Measurements from ENCODE around the gene PI3.

DNA sequence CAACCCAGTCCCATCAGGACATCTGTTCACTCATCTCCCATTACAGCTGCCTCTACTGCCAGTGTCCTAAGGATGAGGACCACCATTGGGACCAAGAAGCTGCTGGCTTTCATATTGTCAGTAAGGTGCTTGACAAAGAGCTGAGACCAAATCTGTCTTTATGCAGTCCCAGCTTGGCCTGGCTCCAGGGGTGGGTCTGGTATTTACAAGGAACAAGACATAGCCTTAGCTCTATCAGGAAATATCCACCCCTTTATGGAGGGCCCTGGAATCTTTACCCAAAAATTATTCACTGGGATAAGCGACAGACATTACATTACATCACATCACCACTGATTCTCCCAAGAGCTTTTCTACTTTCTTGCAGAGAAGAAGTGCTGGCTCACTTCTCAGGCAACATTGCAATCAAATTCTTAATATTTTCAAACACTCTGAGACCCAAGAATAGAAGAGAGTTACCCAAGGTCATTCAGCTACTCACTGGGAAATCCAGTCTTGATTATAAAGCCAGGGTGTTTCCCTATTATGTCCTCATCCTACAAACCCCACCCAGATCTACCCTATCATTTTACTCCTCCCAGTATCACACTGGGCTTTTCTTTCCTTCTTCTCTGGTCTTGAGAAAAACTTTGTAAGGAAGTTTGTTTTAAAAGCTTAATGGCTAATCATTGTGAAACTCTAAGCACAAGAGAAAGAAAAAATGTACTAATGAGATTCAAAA, 11.5 kb upstream of the PI3 start:
- TF ChIP-seq POLR2A (IDR thresholded peaks at IDR 0.05; ENCODE audit: low read depth, low read length) (no peak), SPI1 (IDR thresholded peaks at IDR 0.05; ENCODE audit: low read depth, low read length) (no peak), POLR2AphosphoS5 (IDR thresholded peaks at IDR 0.05; ENCODE audit: low read depth, low read length) (no peak), TAF1 (IDR thresholded peaks at IDR 0.05; ENCODE audit: low read depth, low read length) (no peak), POU2F2 (IDR thresholded peaks at IDR 0.05; ENCODE audit: low read depth, low read length) (no peak), PAX5 (IDR thresholded peaks at IDR 0.05; ENCODE audit: insufficient read depth, low read length, severe bottlenecking) (no peak)
